PC-9 (cell line): ENCODE data around the gene PDE6G. TPM values are rescaled to one million over a fixed set of nuclear protein-coding genes. Genes with fewer than 3 reads are reported as not detected.

Experiments used
- BruUV-seq: library from RNA; stranded (reverse); fragments of 400-500 nt; replicated peaks from 2 replicates; lab custom pipeline; 2021; lab: Mats Ljungman, UMichigan
- CTCF ChIA-PET: fragments of 300-600 bp; sonication (Branson Sonifier 250); formaldehyde crosslinking; loops from one replicate; lab custom pipeline; 2022; ENCODE audit warnings: antibody characterized with exemption; lab: Charles Lee
- POLR2A ChIA-PET: fragments of 300-600 bp; sonication (Branson Sonifier 250); formaldehyde crosslinking; loops from one replicate; lab custom pipeline; 2022; ENCODE audit warnings: antibody characterized with exemption; ENCODE audit not compliant: unreplicated experiment; lab: Charles Lee
- DNase-seq, 2 experiments: peaks; one replicate each; pipeline versions ENCODE4 v3.0.0 to v3.0.0-alpha.2; 2015 to 2022; ENCODE audit warnings: mixed read lengths in 1 of 2
- H2AFZ ChIP-seq: fragments of 200-600 bp; sonication (generic); 2 replicates; pipeline ENCODE4 v1.8.1; 2017; ENCODE audit warnings: antibody characterized with exemption
- H3F3A ChIP-seq: fragments of 200-600 bp; sonication (generic); 2 replicates; pipeline ENCODE4 v1.8.1; 2017; ENCODE audit warnings: antibody characterized with exemption, mild to moderate bottlenecking, low read depth; ENCODE audit not compliant: insufficient read depth
- H3K27ac ChIP-seq: fragments of 200-600 bp; sonication (generic); 2 replicates; pipeline ENCODE4 v1.6.1; 2016; ENCODE audit warnings: mixed run types
- H3K27me3 ChIP-seq: fragments of 200-600 bp; sonication (generic); 2 replicates; pipeline ENCODE4 v1.6.1; 2016; ENCODE audit warnings: low read depth, mixed run types; ENCODE audit not compliant: insufficient read depth
- H3K36me3 ChIP-seq: fragments of 200-600 bp; sonication (generic); 2 replicates; pipeline ENCODE4 v1.6.1; 2016; ENCODE audit warnings: low read depth, mixed run types
- H3K4me1 ChIP-seq: fragments of 200-600 bp; sonication (generic); replicated peaks from 2 replicates; pipeline ENCODE4 v1.6.1; 2016; ENCODE audit warnings: mixed run types; ENCODE audit not compliant: insufficient read depth
- H3K4me2 ChIP-seq: fragments of 200-600 bp; sonication (generic); 2 replicates; pipeline ENCODE4 v1.6.1; 2017; ENCODE audit warnings: mixed run types
- H3K4me3 ChIP-seq: fragments of 200-600 bp; sonication (generic); 2 replicates; pipeline ENCODE4 v1.6.1; 2016; ENCODE audit warnings: mixed run types
- H3K79me2 ChIP-seq: fragments of 200-600 bp; sonication (generic); 2 replicates; pipeline ENCODE4 v1.6.1; 2017; ENCODE audit warnings: low read depth, mixed run types
- H3K9me2 ChIP-seq: fragments of 200-600 bp; sonication (generic); 2 replicates; pipeline ENCODE4 v1.8.1; 2017; ENCODE audit warnings: mild to moderate bottlenecking; ENCODE audit not compliant: insufficient read depth
- H3K9me3 ChIP-seq: fragments of 200-600 bp; sonication (generic); 2 replicates; pipeline ENCODE4 v1.8.1; 2016; ENCODE audit warnings: low read depth; ENCODE audit not compliant: insufficient read depth
- H4K20me1 ChIP-seq: fragments of 200-600 bp; sonication (generic); 2 replicates; pipeline ENCODE4 v1.8.1; 2017; ENCODE audit not compliant: insufficient read depth
- CTCF ChIP-seq: fragments of 200-600 bp; sonication (generic); conservative IDR thresholded peaks from 2 replicates; pipeline ENCODE4 v1.6.1; 2017; ENCODE audit warnings: mixed run types, antibody characterized with exemption, mild to moderate bottlenecking, moderate library complexity
- EZH2 ChIP-seq: fragments of 200-600 bp; sonication (generic); IDR thresholded peaks from 2 replicates; pipeline ENCODE4 v1.8.0; 2017; ENCODE audit warnings: antibody characterized with exemption, low read depth
- intact Hi-C: fragments of 100-400 bp; cut with micrococcal nuclease; formaldehyde crosslinking; loops from one replicate; pipeline ENCODE4 v1.10.0; 2022; ENCODE audit not compliant: unreplicated experiment
- total RNA-seq: library from RNA; stranded (reverse); gene quantifications from 2 replicates; pipeline ENCODE4 v1.2.3, GENCODE V29; 2021

The PDE6G gene
- total RNA-seq, 1 experiment from 2014 or later = 1.3 TPM

GRCh38 chr17:81683208-81683583 lies 26.9 kb upstream of the PDE6G start:
- ChIA-PET POLR2A (interaction anchor here (0.5 to 0.9 kb wide), 3 partner anchors 25 to 117 kb away, joined by 3 read pairs; no protein-coding TSS in a partner anchor), CTCF (interaction anchor here (0.6 kb wide), 1 partner anchor 85 kb away, joined by 13 read pairs; no protein-coding TSS in a partner anchor)
- TF ChIP-seq EZH2 (no peak), CTCF (no peak)
- intact Hi-C loops = loop anchor here (5.0 kb wide), 2 partner anchors 46 to 339 kb away; partner anchors contain the start of genes CENPX, LRRC45, NPLOC4 and TSPAN10
- Histone ChIP-seq H2AFZ (peak overlapping the region; percentile 80), H3K27me3 (no peaks in the 10 kb centered on the region), H3K9me2 (no peaks in the 10 kb centered on the region), H3K9me3 (no peaks in the 10 kb centered on the region), H3K4me2 (peak overlapping the region; percentile 84), H3K27ac (no peak overlapping the region), H3K36me3 (no peaks in the 10 kb centered on the region), H3F3A (peaks cover 11% of the 10 kb centered on the region; the same call in 1 of the 2 replicates), H3K79me2 (peaks cover 55% of the 10 kb centered on the region), H3K4me1 (peaks cover 5% of the 10 kb centered on the region), H3K4me3 (peak overlapping the region; percentile 93), H4K20me1 (peaks cover 13% of the 10 kb centered on the region)
- BruUV-seq = no TSS peak
- DNase-seq = no peak

GRCh38 chr17:81682565-81683207 lies 26.3 kb upstream of the PDE6G start:
- Histone ChIP-seq H3K79me2 (peaks cover 55% of the 10 kb centered on the region), H3K27me3 (no peaks in the 10 kb centered on the region), H3K36me3 (no peaks in the 10 kb centered on the region), H4K20me1 (peaks cover 13% of the 10 kb centered on the region), H3K9me2 (no peaks in the 10 kb centered on the region), H3K9me3 (no peaks in the 10 kb centered on the region), H3K27ac (no peak overlapping the region), H2AFZ (no peak overlapping the region), H3K4me1 (peaks cover 5% of the 10 kb centered on the region), H3F3A (peaks cover 11% of the 10 kb centered on the region; the same call in 1 of the 2 replicates), H3K4me3 (peak overlapping the region; percentile 93), H3K4me2 (peak overlapping the region; percentile 84)
- no TSS peak for BruUV-seq
- intact Hi-C loops = loop anchor here (5.0 kb wide), 2 partner anchors 45 to 340 kb away; partner anchors contain the start of genes CENPX, LRRC45, NPLOC4 and TSPAN10
- DNase-seq = no peak
- TF ChIP-seq EZH2 = no peak
- TF ChIP-seq CTCF = no peak
- ChIA-PET POLR2A (interaction anchor here (0.7 kb wide), 2 partner anchors 16 to 116 kb away, joined by 3 read pairs; no protein-coding TSS in a partner anchor), CTCF (interaction anchor here (0.6 kb wide), 1 partner anchor 85 kb away, joined by 13 read pairs; no protein-coding TSS in a partner anchor)

- no peaks in the 10 kb centered on the region for H3K9me2 ChIP-seq
- H3K79me2 ChIP-seq = peaks cover 47% of the 10 kb centered on the region
- ChIA-PET CTCF (no interaction called here), POLR2A (interaction anchor here (0.5 kb wide), 1 partner anchor 44 kb away, joined by 7 read pairs; no protein-coding TSS in a partner anchor)
- BruUV-seq = no TSS peak
- no peak for DNase-seq
- intact Hi-C loops = loop anchor here (5.0 kb wide), 2 partner anchors 44 to 341 kb away; partner anchors contain the start of genes CENPX, LRRC45, NPLOC4 and TSPAN10
- peaks cover 11% of the 10 kb centered on the region; the same call in 1 of the 2 replicates for H3F3A ChIP-seq
- H3K4me2 ChIP-seq = no peak overlapping the region
- TF ChIP-seq CTCF = no peak
- H4K20me1 ChIP-seq = peaks cover 13% of the 10 kb centered on the region
- H2AFZ ChIP-seq = no peak overlapping the region
- no peaks in the 10 kb centered on the region for H3K9me3 ChIP-seq
- no peak overlapping the region for H3K4me3 ChIP-seq
- no peak overlapping the region for H3K27ac ChIP-seq
- no peaks in the 10 kb centered on the region for H3K27me3 ChIP-seq
- H3K36me3 ChIP-seq = no peaks in the 10 kb centered on the region
- H3K4me1 ChIP-seq = peaks cover 5% of the 10 kb centered on the region
Measured at GRCh38 chr17:81681672-81682071, 25.3 kb upstream of the PDE6G start.
